Measurements from ENCODE around the gene TOB1. TPM values are rescaled to one million over a fixed set of nuclear protein-coding genes. Genes with fewer than 3 reads are reported as not detected.

Gene TOB1, protein sequence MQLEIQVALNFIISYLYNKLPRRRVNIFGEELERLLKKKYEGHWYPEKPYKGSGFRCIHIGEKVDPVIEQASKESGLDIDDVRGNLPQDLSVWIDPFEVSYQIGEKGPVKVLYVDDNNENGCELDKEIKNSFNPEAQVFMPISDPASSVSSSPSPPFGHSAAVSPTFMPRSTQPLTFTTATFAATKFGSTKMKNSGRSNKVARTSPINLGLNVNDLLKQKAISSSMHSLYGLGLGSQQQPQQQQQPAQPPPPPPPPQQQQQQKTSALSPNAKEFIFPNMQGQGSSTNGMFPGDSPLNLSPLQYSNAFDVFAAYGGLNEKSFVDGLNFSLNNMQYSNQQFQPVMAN
- 36.4 and 52.6 TPM in 2 replicates for total RNA-seq

DNA sequence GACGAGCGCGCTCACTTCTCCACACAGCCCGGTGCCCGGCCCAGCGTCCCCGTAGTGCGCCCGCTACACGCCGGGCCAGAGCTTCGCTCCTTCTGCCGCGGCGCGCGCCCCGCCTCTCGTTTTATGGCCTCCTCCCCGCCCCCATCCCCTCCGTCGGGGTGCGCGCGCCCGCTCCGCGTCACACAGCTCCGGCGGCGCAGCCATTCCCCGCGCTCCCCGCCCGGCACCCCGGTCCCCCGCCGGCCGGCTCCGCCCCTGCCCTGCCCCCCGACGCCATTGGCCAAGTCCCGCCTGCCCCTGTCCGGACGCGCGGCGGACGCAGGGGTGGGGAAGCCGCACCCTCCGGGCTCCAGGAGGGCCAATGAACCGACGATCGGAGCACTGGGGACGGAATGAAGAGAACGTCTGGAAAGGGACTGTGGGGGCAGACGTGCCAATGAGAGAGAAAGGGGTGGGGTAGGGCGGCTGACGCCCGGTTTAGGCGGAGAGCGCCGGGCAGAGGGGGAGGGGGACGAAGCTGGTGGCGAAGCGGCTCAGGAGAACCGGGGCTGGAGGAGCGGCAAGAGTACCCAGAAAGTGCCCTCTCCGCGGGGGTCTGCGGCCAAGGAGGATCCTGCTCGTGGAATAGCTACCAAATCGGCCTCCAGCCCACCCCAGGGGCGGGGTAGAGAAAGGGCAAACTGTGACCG lies at the start of gene TOB1:
TOB1 (minus strand) TSS at position 94 of the 689 bp plus-strand sequence. CDS start 2,337 bp downstream, outside the sequence.

DNA sequence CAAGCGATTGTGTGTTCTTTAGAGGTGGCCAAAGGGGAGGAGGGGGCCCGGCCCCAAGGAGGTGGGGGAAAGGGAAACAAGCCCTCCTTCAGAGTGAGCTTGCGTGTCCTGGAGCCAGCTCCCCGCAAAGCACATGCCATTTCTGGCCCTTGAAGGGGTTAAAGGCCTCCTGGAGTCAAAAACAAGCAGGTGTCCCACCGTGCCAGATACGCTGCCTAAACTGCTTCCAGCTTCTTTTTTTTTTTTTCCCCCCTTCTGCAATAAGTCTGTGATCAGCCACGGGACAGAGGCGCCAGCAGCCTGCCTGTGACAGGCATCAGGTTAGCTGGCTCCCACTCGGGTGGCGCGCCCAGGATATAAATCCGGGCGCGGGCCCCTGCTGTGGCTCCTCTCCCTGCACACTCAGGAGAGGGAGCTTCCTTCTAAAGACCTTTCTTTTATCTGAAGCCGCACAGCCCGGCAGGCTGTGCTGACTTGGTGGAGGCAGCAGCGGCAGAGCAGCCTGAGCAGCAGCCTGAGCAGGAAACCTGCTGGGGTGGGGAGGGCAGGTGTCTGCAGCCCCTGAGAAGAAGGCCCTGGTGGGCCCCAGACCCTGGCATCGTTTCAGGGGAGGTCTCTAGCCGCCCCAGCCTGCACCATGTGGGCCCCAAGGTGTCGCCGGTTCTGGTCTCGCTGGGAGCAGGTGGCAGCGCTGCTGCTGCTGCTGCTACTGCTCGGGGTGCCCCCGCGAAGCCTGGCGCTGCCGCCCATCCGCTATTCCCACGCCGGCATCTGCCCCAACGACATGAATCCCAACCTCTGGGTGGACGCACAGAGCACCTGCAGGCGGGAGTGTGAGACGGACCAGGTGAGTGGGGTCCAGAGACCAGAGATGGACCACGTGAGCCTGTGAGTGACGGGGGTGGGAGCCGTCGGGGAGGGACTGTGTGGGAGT lies 30.6 kb downstream of the TOB1 start, which contains the start of gene WFIKKN2:
WFIKKN2 (plus strand) TSS at position 286 of the 934 bp plus-strand sequence; CDS start at position 638, 352 bp downstream.

Other genes with a start within 250 kb of the TOB1 start
- 0.39 and 0.43 TPM in 2 replicates for gene ABCC3, start 231.5 kb downstream of the TOB1 start, total RNA-seq
- 18.8 and 23.0 TPM in 2 replicates for gene ANKRD40, start 158.4 kb downstream of the TOB1 start, total RNA-seq
- 36.5 and 37.1 TPM in 2 replicates for gene LUC7L3, start 146.8 kb downstream of the TOB1 start, total RNA-seq
- gene ANKRD40CL, start 98.8 kb downstream of the TOB1 start, total RNA-seq = under 0.01 TPM in 1 of 2 replicates, not detected in the other
- gene WFIKKN2, start 30.8 kb downstream of the TOB1 start, total RNA-seq = not detected in 2 replicates